NT2/D1 (cell line): ENCODE data around the gene IRF1.

Experiments used
- DNase-seq: peaks from one replicate; pipeline ENCODE4 v3.0.0-alpha.2; 2011; ENCODE audit warnings: low read depth, low spot score
- H3K27me3 ChIP-seq: 2 replicates; pipeline ENCODE4 v1.6.0; 2011; ENCODE audit warnings: mild to moderate bottlenecking; ENCODE audit not compliant: insufficient read length, insufficient read depth
- H3K36me3 ChIP-seq: 2 replicates; pipeline ENCODE4 v1.6.1; 2011; ENCODE audit warnings: mild to moderate bottlenecking, low read length, mixed read lengths; ENCODE audit not compliant: insufficient read depth, insufficient read length
- H3K4me1 ChIP-seq: 2 replicates; pipeline ENCODE4 v1.5.1; 2011; ENCODE audit not compliant: insufficient read depth, insufficient read length
- H3K4me3 ChIP-seq: 2 replicates; pipeline ENCODE4 v1.5.1; 2011; ENCODE audit warnings: low read depth; ENCODE audit not compliant: insufficient read length
- H3K9ac ChIP-seq: 2 replicates; pipeline ENCODE4 v1.6.0; 2011; ENCODE audit warnings: low read depth; ENCODE audit not compliant: insufficient read length
- H3K9me3 ChIP-seq: 2 replicates; pipeline ENCODE4 v1.5.1; 2011; ENCODE audit warnings: mild to moderate bottlenecking, low read length; ENCODE audit not compliant: insufficient read depth
- SUZ12 ChIP-seq: IDR thresholded peaks from 2 replicates; pipeline ENCODE4 v1.6.1; 2011; ENCODE audit not compliant: insufficient read length, insufficient read depth; ENCODE audit errors: extremely low read depth
- YY1 ChIP-seq: IDR thresholded peaks from 2 replicates; pipeline ENCODE4 v1.6.1; 2011; ENCODE audit not compliant: insufficient read length, insufficient read depth
- ZNF274 ChIP-seq: IDR thresholded peaks from 2 replicates; pipeline ENCODE4 v1.6.1; 2011; ENCODE audit warnings: mild to moderate bottlenecking, low read depth, low read length

IRF1 gene

DNA sequence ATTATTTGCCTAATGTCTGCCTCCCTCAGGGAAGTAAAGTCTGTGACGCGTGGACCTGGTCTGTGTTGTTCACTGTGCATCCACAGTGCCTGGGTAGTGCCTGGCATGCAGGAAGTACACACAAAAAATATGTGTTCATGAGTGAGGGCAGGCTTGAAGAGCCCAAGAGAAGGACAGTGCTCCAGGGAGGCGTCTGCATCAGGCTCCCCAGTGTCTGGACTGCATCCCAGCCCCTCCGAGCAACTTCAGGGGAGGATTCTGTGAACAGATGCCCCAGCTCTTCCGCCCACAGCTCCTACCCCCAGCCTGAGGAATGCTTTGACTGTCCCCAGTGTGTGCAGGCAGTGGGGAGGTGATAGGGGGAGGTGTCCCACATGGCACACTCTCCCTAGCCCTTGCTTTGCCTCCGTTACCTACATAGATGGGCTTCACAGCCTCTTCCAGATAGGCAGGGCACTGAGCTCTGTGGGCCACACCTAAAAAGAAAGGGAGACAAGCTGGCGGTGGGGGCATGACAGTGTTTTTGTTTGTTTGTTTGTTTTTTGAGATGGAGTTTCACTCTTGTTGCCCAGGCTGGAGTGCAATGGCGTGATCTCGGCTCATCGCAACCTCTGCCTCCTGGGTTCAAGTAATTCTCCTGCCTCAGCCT, 25.4 kb downstream of the IRF1 start:
- H3K9ac ChIP-seq = no peak overlapping the region
- H3K4me3 ChIP-seq = no peak overlapping the region
- no peaks in the 10 kb centered on the region for H3K27me3 ChIP-seq
- H3K36me3 ChIP-seq = no peaks in the 10 kb centered on the region
- no peak for DNase-seq
- peaks cover 5% of the 10 kb centered on the region for H3K4me1 ChIP-seq
- peaks cover 10% of the 10 kb centered on the region; the same call in 1 of the 2 replicates for H3K9me3 ChIP-seq
- TF ChIP-seq SUZ12 (no peak), YY1 (no peak), ZNF274 (no peak)

DNA sequence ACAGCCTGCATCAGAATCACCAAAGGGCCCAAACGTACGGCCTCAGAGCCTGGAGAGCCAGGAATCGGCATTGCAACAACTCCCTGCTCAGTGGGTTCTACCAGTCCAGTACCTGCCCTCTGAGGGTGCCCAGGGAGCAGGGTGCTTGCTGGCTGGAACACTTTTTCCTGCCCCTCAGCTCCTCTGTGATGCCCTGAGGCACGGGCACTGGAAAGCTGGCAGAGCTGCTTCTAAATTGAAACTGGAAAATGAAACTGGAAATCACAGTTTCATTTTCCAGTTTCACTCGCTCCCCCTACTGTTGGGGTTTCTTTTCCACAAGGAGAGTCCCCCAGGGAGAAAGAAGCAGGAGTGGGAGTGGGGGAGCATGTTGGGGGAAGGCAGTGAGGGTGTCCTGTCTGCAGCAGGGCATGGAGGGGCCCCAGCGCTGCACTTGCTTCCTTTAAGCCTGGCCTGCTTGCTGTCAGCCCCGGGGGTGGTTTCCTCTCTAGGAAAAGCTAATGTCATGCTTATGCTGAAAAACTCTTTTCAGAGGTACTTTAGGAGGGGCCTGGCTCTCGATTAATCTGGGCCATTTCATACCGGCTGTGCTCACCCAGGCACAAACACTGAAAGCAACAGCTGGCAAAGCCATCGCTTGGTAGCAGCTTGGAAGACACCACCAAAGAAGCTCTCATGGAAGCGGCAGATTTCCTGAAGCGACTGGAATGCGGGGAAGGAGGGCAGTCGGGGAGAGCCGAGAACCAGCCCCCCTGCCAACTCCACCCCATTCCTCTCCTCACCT, 26.2 kb downstream of the IRF1 start:
- DNase-seq = no peak
- Histone ChIP-seq H3K4me1 (peaks cover 5% of the 10 kb centered on the region), H3K36me3 (no peaks in the 10 kb centered on the region), H3K4me3 (no peak overlapping the region), H3K27me3 (no peaks in the 10 kb centered on the region), H3K9me3 (peaks cover 9% of the 10 kb centered on the region; the same call in 1 of the 2 replicates), H3K9ac (peak overlapping the region; percentile 1)
- TF ChIP-seq YY1 (no peak), SUZ12 (no peak), ZNF274 (no peak)

DNA sequence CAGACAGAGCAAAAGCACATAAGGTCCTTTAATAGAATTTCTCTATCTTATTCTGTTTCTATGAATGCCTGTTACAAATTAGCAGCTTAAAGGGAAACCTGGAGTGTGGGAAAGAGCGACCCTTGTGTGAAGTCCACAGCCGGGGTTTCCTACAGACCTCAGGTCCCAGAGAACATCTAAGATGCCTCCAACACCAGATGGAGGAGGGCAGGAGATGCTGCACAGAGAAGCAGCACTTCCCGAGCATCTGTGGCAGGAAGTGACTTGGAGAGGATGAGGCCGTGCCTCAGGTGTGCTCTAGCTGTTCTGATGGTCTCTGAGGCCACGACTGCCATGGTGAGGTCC, 26.8 kb downstream of the IRF1 start:
- no peak for DNase-seq
- Histone ChIP-seq H3K36me3 (no peaks in the 10 kb centered on the region), H3K9ac (peak overlapping the region; percentile 1), H3K4me3 (no peak overlapping the region), H3K9me3 (peaks cover 3% of the 10 kb centered on the region; the same call in 1 of the 2 replicates), H3K4me1 (peaks cover 5% of the 10 kb centered on the region), H3K27me3 (no peaks in the 10 kb centered on the region)
- TF ChIP-seq SUZ12 (no peak), YY1 (no peak), ZNF274 (no peak)

DNA sequence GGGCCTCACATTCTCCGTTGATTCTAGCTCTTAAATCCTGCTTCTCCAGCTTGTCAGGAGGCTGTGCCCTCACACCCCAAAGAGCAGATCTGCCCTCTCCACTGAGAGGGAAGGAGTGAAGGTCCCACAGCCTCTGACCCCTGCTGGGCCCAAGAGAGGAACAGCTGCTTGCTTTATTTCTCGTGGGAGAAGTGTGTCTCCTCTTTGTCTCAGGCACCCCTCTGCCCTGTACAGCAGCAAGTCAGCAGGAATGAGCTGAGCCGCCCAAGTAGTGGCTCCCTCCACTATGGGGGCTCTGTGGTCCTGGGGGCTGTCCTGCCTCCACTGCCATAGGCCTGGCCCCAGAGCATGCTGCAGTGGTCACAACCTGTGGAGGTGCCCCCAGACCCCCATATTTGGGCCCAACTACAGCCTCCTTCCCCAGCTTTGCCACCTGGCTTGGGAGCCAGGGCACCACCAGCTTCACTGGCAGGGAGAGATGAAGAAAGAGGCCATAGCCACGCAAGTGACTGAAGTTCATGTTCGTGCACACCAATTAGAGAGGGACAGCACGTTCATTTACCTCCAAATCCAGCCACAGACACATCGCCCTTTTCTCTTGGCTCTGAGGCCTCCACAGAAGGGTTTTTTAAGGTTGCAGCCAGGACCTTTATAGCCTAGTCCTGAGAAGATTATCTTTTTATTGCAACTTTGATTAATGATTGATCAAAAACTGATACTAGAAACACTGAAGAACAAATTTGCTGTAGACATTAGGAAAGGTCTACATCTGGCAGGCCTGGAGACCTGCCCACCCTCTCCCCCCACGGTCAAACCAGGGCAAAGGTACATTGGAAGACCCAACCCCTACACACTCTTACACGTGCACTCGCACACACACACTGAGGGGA, 27.5 kb downstream of the IRF1 start:
- H3K27me3 ChIP-seq = no peaks in the 10 kb centered on the region
- H3K4me3 ChIP-seq = no peak overlapping the region
- DNase-seq = no peak
- H3K36me3 ChIP-seq = no peaks in the 10 kb centered on the region
- H3K9ac ChIP-seq = no peak overlapping the region
- H3K9me3 ChIP-seq = no peaks in the 10 kb centered on the region
- TF ChIP-seq ZNF274 (no peak), YY1 (no peak), SUZ12 (no peak)
- peaks cover 5% of the 10 kb centered on the region for H3K4me1 ChIP-seq

DNA sequence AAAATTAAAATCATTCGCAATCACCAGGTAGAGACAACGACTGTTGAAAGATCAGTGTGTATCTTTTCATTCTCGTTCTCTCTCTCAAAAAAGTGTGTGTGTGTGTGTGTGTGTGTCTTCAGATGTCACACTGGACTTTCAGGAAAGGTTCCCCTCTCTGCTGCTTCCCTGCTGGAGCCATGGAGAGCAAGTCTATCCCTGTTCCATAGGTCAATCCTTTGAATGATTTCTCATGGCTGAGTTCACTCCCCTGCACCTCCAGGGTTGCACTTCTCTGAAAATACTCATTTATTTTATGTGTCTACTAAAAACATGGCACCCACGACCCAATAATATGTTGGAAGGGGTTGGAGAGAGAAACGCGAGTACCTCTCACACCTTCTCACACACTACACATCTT, 28.2 kb downstream of the IRF1 start:
- no peak for DNase-seq
- H3K27me3 ChIP-seq = no peaks in the 10 kb centered on the region
- no peaks in the 10 kb centered on the region for H3K9me3 ChIP-seq
- TF ChIP-seq SUZ12 (no peak), YY1 (no peak), ZNF274 (no peak)
- H3K36me3 ChIP-seq = no peaks in the 10 kb centered on the region
- H3K9ac ChIP-seq = no peak overlapping the region
- H3K4me1 ChIP-seq = peaks cover 7% of the 10 kb centered on the region
- H3K4me3 ChIP-seq = no peak overlapping the region

DNA sequence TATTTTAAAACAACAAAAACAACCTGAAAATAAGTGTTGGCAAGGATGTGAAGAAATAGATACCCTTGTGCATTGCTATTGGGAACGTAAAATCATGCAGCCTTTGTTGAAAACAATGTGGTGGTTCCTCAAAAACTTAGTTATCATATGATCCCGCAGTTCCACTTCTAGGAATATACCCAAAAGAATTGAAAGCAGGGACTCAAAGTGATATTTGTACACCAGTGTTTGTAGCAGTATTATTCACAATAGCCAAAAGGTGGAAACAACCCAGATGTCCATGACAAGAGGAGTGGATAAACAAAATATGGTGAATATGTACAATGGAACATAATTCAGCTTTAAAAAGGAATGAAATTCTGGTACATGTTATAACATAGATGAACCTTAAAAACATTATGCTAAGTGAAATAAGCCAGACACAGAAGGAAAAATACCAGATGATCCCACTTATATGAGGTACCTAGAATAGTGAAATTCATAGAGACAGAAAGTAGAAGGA, 29.0 kb downstream of the IRF1 start:
- no peaks in the 10 kb centered on the region for H3K27me3 ChIP-seq
- H3K4me3 ChIP-seq = no peak overlapping the region
- no peaks in the 10 kb centered on the region for H3K36me3 ChIP-seq
- H3K4me1 ChIP-seq = peaks cover 7% of the 10 kb centered on the region
- no peaks in the 10 kb centered on the region for H3K9me3 ChIP-seq
- TF ChIP-seq YY1 = no peak
- no peak for TF ChIP-seq ZNF274
- TF ChIP-seq SUZ12 = no peak
- no peak for DNase-seq
- no peak overlapping the region for H3K9ac ChIP-seq

DNA sequence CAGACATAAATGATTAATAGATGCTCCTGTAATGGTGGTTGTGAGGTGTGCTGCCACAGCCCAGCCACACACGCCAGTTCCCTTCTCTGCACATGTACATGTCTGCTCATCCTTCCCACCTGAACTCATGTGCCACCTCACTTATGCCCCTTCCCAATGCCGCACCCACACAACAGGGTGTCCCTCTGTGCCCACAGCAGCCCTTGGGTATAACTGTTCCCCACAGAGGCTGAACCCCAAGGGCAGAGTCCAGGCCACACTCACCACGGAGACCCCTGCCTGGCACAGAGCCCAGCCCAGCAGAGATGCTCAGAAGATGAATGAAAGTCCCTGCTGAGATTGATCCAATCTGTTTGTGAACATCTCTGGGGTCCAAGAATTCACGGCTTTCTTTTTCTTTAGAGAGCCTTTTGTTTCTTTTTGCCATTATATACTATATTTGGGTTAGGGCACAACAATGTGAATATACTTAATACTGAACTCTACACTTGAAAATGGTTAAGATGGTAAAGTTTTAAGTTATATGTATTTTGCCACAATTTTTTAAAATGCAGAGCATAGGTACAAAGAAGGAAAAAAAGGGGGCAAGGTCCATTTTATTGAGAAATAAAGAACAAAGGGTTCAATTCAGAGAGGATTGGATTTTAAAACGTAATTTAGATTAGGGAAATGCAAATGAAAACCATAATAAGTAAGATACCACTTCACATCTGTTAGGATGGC, 29.6 kb downstream of the IRF1 start:
- DNase-seq = no peak
- no peaks in the 10 kb centered on the region for H3K36me3 ChIP-seq
- no peak overlapping the region for H3K9ac ChIP-seq
- H3K27me3 ChIP-seq = no peaks in the 10 kb centered on the region
- peaks cover 7% of the 10 kb centered on the region for H3K4me1 ChIP-seq
- no peaks in the 10 kb centered on the region for H3K9me3 ChIP-seq
- no peak for TF ChIP-seq SUZ12
- no peak for TF ChIP-seq YY1
- TF ChIP-seq ZNF274 = no peak
- H3K4me3 ChIP-seq = no peak overlapping the region
